OCI-LY3 (cell line): Measurements from ENCODE around the gene TRIM37.

ENCODE experiments used
- CTCF ChIP-seq: fragments of 200-600, 300-600 bp; sonication (generic); IDR thresholded peaks from 2 replicates; pipeline ENCODE4 v1.5.1; 2014; ENCODE audit warnings: antibody characterized with exemption, low read length, low read depth
- EZH2phosphoT487 ChIP-seq: fragments of 200-600 bp; shearing (Covaris generic); IDR thresholded peaks from 2 replicates; pipeline ENCODE4 v1.6.1; 2018; ENCODE audit warnings: antibody characterized with exemption, mixed run types, low read depth

- no peak for TF ChIP-seq CTCF
- no peak for TF ChIP-seq EZH2phosphoT487
These were observed 104.6 kb downstream of the TRIM37 start for GRCh38 chr17:59002126-59002525.
